Loucy (cell line): Measurements from ENCODE around the gene SPEG.
A peak's percentile ranks its signal among the peaks of the same experiment; 100 is the strongest.

ENCODE experiments used
- H2AFZ ChIP-seq: fragments of 200-600 bp; sonication (generic); 2 replicates; pipeline ENCODE4 v1.6.0; 2016; ENCODE audit warnings: antibody characterized with exemption, mild to moderate bottlenecking, low read length, moderate library complexity
- H3F3A ChIP-seq: fragments of 200-600 bp; 2 replicates; pipeline ENCODE4 v1.6.0; 2016; ENCODE audit warnings: antibody characterized with exemption, low read depth, mild to moderate bottlenecking
- H3K27me3 ChIP-seq: fragments of 200-600 bp; sonication (generic); 2 replicates; pipeline ENCODE4 v1.6.1; 2014; ENCODE audit warnings: low read length, mild to moderate bottlenecking; ENCODE audit not compliant: insufficient read depth, poor library complexity, severe bottlenecking
- H3K36me3 ChIP-seq: fragments of 200-600 bp; sonication (generic); 2 replicates; pipeline ENCODE4 v1.6.1; 2016; ENCODE audit warnings: low read length; ENCODE audit not compliant: insufficient read depth
- H3K4me1 ChIP-seq: fragments of 200-600 bp; sonication (generic); 2 replicates; pipeline ENCODE4 v1.5.1; 2014; ENCODE audit warnings: low read length, mild to moderate bottlenecking; ENCODE audit not compliant: insufficient read depth, poor library complexity, severe bottlenecking
- H3K4me2 ChIP-seq: fragments of 200-600 bp; sonication (generic); 2 replicates; pipeline ENCODE4 v1.6.0; 2014; ENCODE audit warnings: antibody characterized with exemption, low read length, low read depth, mild to moderate bottlenecking; ENCODE audit not compliant: poor library complexity, severe bottlenecking
- H3K4me3 ChIP-seq: fragments of 200-600 bp; sonication (generic); 2 replicates; pipeline ENCODE4 v1.5.1; 2014; ENCODE audit warnings: low read length, mild to moderate bottlenecking, mixed read lengths; ENCODE audit not compliant: poor library complexity, severe bottlenecking
- H3K79me2 ChIP-seq: fragments of 200-600 bp; sonication (generic); 2 replicates; pipeline ENCODE4 v1.6.1; 2014; ENCODE audit warnings: low read length; ENCODE audit not compliant: insufficient read depth
- H3K9ac ChIP-seq: fragments of 200-600 bp; sonication (generic); 2 replicates; pipeline ENCODE4 v1.6.0; 2014; ENCODE audit warnings: mild to moderate bottlenecking, low read depth, low read length, moderate library complexity; ENCODE audit not compliant: poor library complexity, severe bottlenecking
- H3K9me2 ChIP-seq: fragments of 200-600 bp; sonication (generic); replicated peaks from 2 replicates; pipeline ENCODE4 v1.6.1; 2016; ENCODE audit warnings: low read depth, low read length, mixed read lengths
- H3K9me3 ChIP-seq: fragments of 200-600 bp; sonication (generic); 2 replicates; pipeline ENCODE4 v1.6.1; 2014; ENCODE audit warnings: mild to moderate bottlenecking, antibody characterized with exemption, low read length, low read depth; ENCODE audit not compliant: insufficient read depth
- H4K20me1 ChIP-seq: fragments of 200-600 bp; sonication (generic); 2 replicates; pipeline ENCODE4 v1.6.0; 2014; ENCODE audit warnings: antibody characterized with exemption, low read length, mild to moderate bottlenecking; ENCODE audit not compliant: insufficient read depth, poor library complexity, severe bottlenecking
- EZH2phosphoT487 ChIP-seq: fragments of 200-600 bp; IDR thresholded peaks from 2 replicates; pipeline ENCODE4 v1.6.1; 2018; ENCODE audit warnings: antibody characterized with exemption, mild to moderate bottlenecking, moderate library complexity, borderline replicate concordance
- TF ChIP-seq, protein P1 (sequence below): fragments of 200-600 bp; sonication (generic); conservative IDR thresholded peaks from 2 replicates; pipeline ENCODE4 v1.5.1; 2014; ENCODE audit warnings: mild to moderate bottlenecking, antibody characterized with exemption, low read length

The SPEG gene

DNA sequence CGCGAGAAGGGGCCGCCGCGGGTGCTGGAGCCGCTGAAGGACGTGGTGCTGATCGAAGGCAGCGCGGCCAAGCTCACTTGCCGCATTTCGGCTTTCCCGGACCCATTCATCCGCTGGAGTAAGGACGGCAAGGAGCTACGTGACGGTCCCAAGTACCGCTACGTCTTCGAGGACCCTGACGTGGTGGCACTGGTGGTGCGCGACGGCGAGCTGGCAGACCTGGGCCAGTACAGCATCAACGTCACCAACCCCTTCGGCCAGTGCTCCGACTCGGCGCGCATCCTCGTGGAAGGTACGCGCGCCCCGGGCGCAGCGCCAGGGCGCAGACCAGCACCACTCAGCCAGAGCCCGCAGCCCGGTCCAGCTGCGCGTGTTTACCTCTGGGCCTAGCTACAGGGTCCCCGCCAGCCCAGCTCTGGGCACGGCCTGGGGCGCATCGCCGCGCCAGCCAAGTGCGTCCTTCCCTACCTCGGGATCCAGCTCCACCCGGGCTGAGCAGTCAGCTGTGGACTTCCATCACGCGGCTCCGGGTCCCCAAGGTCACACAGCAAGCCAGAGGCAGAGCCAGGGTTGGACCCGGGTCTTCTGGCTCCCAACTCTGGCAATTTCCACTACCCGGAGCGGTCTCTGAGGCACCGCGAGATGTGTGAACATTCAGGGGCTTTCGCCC is 62.3 kb downstream of the SPEG start:
- no peaks in the 10 kb centered on the region for H3K27me3 ChIP-seq
- no peak for TF ChIP-seq EZH2phosphoT487
- TF ChIP-seq, protein P1, sequence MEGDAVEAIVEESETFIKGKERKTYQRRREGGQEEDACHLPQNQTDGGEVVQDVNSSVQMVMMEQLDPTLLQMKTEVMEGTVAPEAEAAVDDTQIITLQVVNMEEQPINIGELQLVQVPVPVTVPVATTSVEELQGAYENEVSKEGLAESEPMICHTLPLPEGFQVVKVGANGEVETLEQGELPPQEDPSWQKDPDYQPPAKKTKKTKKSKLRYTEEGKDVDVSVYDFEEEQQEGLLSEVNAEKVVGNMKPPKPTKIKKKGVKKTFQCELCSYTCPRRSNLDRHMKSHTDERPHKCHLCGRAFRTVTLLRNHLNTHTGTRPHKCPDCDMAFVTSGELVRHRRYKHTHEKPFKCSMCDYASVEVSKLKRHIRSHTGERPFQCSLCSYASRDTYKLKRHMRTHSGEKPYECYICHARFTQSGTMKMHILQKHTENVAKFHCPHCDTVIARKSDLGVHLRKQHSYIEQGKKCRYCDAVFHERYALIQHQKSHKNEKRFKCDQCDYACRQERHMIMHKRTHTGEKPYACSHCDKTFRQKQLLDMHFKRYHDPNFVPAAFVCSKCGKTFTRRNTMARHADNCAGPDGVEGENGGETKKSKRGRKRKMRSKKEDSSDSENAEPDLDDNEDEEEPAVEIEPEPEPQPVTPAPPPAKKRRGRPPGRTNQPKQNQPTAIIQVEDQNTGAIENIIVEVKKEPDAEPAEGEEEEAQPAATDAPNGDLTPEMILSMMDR: no peak
- no peak overlapping the region for H3K4me2 ChIP-seq
- H3K9me3 ChIP-seq: no peaks in the 10 kb centered on the region
- H3K79me2 ChIP-seq: peaks cover 10% of the 10 kb centered on the region; the same call in 1 of the 2 replicates
- H3K9ac ChIP-seq: no peak overlapping the region
- no peaks in the 10 kb centered on the region for H3K36me3 ChIP-seq
- no peak overlapping the region for H3K4me3 ChIP-seq
- H4K20me1 ChIP-seq: no peaks in the 10 kb centered on the region
- H2AFZ ChIP-seq: no peak overlapping the region
- no peaks in the 10 kb centered on the region for H3K9me2 ChIP-seq
- H3F3A ChIP-seq: no peaks in the 10 kb centered on the region
- H3K4me1 ChIP-seq: peaks cover 24% of the 10 kb centered on the region

DNA sequence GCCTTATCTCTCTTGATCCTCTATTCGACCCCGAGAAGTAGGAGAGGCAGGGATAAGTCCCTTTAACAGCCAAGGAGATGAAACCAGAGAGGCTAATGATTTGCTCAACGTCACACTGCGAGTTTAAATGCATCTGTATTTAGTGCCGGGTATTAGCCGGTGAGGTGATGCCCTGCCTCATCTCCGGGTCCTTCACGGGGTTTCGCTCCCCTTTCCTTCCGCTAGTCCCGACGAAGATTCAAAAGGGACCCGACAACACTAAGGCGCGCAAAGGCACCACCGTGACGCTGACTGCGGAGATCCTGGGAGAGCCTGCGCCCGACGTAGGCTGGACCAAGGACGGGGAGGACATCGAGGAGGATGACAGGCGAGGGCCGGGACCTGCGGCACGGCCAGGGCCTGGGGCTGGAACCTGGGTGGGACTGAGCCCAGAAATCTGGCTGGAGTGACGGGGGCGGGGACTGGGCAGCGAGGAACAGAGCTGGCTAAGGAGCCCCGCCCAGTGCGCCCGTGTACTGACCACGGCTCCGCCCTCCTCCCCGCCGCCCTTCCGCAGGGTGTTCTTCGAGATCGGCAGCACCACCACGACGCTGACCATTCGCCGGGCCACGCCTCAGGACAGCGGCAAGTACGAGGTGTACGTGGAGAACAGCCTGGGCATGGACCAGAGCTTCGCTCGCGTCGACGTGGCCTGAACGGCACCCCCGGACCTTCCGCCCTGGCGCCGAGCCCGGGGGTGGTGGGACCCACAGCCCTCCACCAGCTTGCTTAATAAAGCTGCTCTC is 63.0 kb downstream of the SPEG start:
- H3K4me1 ChIP-seq: peaks cover 24% of the 10 kb centered on the region
- no peak for TF ChIP-seq EZH2phosphoT487
- TF ChIP-seq, protein P1: no peak
- peak overlapping the region; percentile 93 for H3K9ac ChIP-seq

DNA sequence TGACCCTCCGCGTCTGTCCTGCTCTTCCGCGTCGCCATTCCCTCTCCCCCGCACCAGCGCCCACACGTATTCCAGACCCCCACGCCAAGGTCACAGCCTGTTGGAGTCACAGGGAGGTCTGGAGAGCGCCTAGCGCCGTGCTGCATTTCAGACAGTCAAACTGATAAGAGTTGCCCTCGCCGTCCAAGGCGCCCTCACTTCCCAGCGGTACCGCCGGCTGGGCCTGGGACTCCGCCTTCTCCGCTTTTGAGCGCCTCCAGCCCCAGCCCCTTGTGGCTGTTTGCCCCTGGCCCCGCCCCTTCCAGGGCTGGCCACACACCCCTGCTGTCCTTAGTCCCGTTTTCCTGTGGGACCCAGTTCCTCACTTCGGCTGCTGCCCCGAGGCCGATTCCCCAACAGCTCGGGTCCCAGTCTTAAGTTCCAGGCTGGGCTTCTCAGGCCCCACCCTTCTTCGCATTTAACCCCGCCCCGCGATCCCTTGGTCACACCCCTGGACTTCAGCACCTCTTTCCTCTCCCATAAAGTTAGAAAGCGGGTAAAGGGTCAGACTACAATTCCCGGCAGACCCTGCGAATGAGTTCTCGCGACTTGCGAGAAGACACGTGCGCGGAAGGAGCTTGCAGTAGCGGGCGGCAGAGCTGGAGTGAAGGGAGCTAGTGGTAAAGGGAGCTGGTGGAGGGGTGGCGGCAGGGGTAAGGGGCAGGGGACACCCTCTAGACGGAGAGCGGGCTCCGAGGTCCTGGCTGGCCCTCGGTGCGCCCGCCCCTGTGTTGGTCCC is 63.8 kb downstream of the SPEG start, which contains the start of gene GMPPA:
GMPPA (plus strand) TSS at position 612 of the 778 bp plus-strand sequence. CDS start 1,085 bp downstream, outside the sequence.
- Histone ChIP-seq H3K9me2 (no peaks in the 10 kb centered on the region), H3F3A (no peaks in the 10 kb centered on the region), H3K36me3 (no peaks in the 10 kb centered on the region), H3K4me3 (peak within 1 kb of the TSS; percentile 93), H3K9ac (peak within 1 kb of the TSS; percentile 93), H3K4me1 (peaks cover 24% of the 10 kb centered on the region), H3K9me3 (no peaks in the 10 kb centered on the region), H3K4me2 (peak within 1 kb of the TSS; percentile 86), H4K20me1 (no peaks in the 10 kb centered on the region), H3K79me2 (peaks cover 10% of the 10 kb centered on the region; the same call in 1 of the 2 replicates), H3K27me3 (no peaks in the 10 kb centered on the region), H2AFZ (peak within 1 kb of the TSS; percentile 95)
- TF ChIP-seq, protein P1: no peak
- TF ChIP-seq EZH2phosphoT487: no peak

More for the DNA sequence above, 63.0 kb downstream of the SPEG start:
- Histone ChIP-seq H3K9me3 (no peaks in the 10 kb centered on the region), H3K27me3 (no peaks in the 10 kb centered on the region), H3K79me2 (peaks cover 10% of the 10 kb centered on the region; the same call in 1 of the 2 replicates), H4K20me1 (no peaks in the 10 kb centered on the region), H3K36me3 (no peaks in the 10 kb centered on the region), H3F3A (no peaks in the 10 kb centered on the region), H2AFZ (peak overlapping the region; percentile 95), H3K9me2 (no peaks in the 10 kb centered on the region), H3K4me3 (peak overlapping the region; percentile 93), H3K4me2 (peak overlapping the region; percentile 86)
